Vagina (tissue), 2 donors: ENCODE data around the gene LPIN2.

Source experiments
- POLR2A ChIP-seq, 2 donors: fragments of 450-650 bp; IDR thresholded peaks; one replicate each; pipeline ENCODE4 v1.6.1; 2017; ENCODE audit warnings: antibody characterized with exemption in 2 of 2, mild to moderate bottlenecking in 2 of 2, moderate library complexity in 2 of 2
- POLR2AphosphoS5 ChIP-seq, 2 donors: sonication (generic); formaldehyde crosslinking; IDR thresholded peaks; one replicate each; pipeline ENCODE4 v1.9.0; 2017; ENCODE audit warnings: antibody characterized with exemption in 2 of 2, mild to moderate bottlenecking in 2 of 2, low read depth in 1 of 2; ENCODE audit not compliant: insufficient read depth in 1 of 2

- no peak for TF ChIP-seq POLR2A (IDR thresholded peaks at IDR 0.05)
- TF ChIP-seq POLR2AphosphoS5 (IDR thresholded peaks at IDR 0.05; ENCODE audit: insufficient read depth in 1 of 2, low read depth in 1 of 2) = no peak
These were observed 12.6 kb upstream of the LPIN2 start for GRCh38 chr18:3025544-3025943.
